Gastrocnemius medialis (tissue), 4 donors: ENCODE results near the gene SKIDA1. TPM values are rescaled to one million over a fixed set of nuclear protein-coding genes. Genes with fewer than 3 reads are reported as not detected.

Source experiments
- ATAC-seq, 2 donors: fragments of 150-250 bp; one replicate each; pipeline ENCODE4 v1.9.1; 2016
- DNase-seq, 2 donors: peaks; one replicate each; pipeline ENCODE4 v3.0.0-alpha.2; 2019
- H3K27ac ChIP-seq, 4 donors: fragments of 200-600 bp; sonication (generic); 1 replicate in 1 of 4; 2 replicates in 3 of 4; pipeline ENCODE4 v1.5.1; 2016 to 2018; ENCODE audit warnings: mild to moderate bottlenecking in 2 of 4, moderate library complexity in 1 of 4
- H3K27me3 ChIP-seq, 3 donors: fragments of 200-600 bp; sonication (generic) in 2 of 3; 1 replicate in 1 of 3; 2 replicates in 2 of 3; pipeline versions ENCODE4 v1.5.1 to v1.6.0; 2016 to 2019; ENCODE audit warnings: mild to moderate bottlenecking in 1 of 3, moderate library complexity in 1 of 3
- H3K36me3 ChIP-seq, 2 donors: fragments of 200-600 bp; sonication (generic) in 1 of 2; one replicate each; pipeline ENCODE4 v1.5.1; 2017 to 2018
- H3K4me1 ChIP-seq, 2 donors: fragments of 200-600 bp; sonication (generic) in 1 of 2; one replicate each; pipeline ENCODE4 v1.5.1; 2016 to 2017; ENCODE audit warnings: mild to moderate bottlenecking in 2 of 2
- H3K4me3 ChIP-seq, 4 donors: fragments of 200-600 bp; sonication (generic) in 3 of 4; 1 replicate in 1 of 4; 2 replicates in 3 of 4; pipeline ENCODE4 v1.5.1; 2016 to 2019; ENCODE audit warnings: mild to moderate bottlenecking in 2 of 4
- H3K9me3 ChIP-seq, 3 donors: fragments of 200-600 bp; sonication (generic) in 2 of 3; 1 replicate in 1 of 3; 2 replicates in 2 of 3; pipeline ENCODE4 v1.5.1; 2016 to 2019
- CTCF ChIP-seq, 5 experiments: fragments of 450-650 bp in 3 of 5; fragments of 200-600 bp in 2 of 5; sonication (generic) in 2 of 5; IDR thresholded peaks in 4 of 5; conservative IDR thresholded peaks in 1 of 5; 1 replicate in 4 of 5; 2 replicates in 1 of 5; pipeline ENCODE4 v1.5.1; 2016 to 2019; ENCODE audit warnings: antibody characterized with exemption in 5 of 5, mild to moderate bottlenecking in 3 of 5, moderate library complexity in 3 of 5
- POLR2A ChIP-seq, 2 donors: fragments of 450-650 bp; IDR thresholded peaks; one replicate each; pipeline ENCODE4 v1.6.1; 2017; ENCODE audit warnings: antibody characterized with exemption in 2 of 2, mild to moderate bottlenecking in 2 of 2, moderate library complexity in 2 of 2
- in situ Hi-C, 4 donors: fragments of 200-750 bp; cut with MboI; loops; one replicate each; pipeline versions ENCODE4 v1.15.0 to v1.8.0; 2017; ENCODE audit warnings: low sequenced_read_pairs in 4 of 4
- intact Hi-C: fragments of 100-400 bp; cut with DNase I; formaldehyde crosslinking; loops from one replicate; pipeline ENCODE4 v1.15.1; 2023; ENCODE audit warnings: low total_unique reads
- total RNA-seq, 4 donors: library from RNA; depleted of rRNA; stranded (reverse); fragments of >200 nt; gene quantifications; one replicate each; pipeline versions ENCODE4 v1.1.0 to v1.2.3, GENCODE V29; 2016

Gene SKIDA1
- total RNA-seq, 4 donors from 2014 or later, result 0.09 TPM; not detected in 3

GRCh38 chr10:21473541-21473940 lies 51.9 kb downstream of the SKIDA1 start:
- TF ChIP-seq POLR2A (IDR thresholded peaks at IDR 0.05), result no peak
- no peak for TF ChIP-seq CTCF (IDR thresholded peaks at IDR 0.05 in 4 of 5, conservative IDR thresholded peaks at IDR 0.05 in 1 of 5)
- Histone ChIP-seq H3K4me1 (no peaks in the 10 kb centered on the region), H3K9me3 (no peaks in the 10 kb centered on the region), H3K27ac (no peak overlapping the region), H3K27me3 (no peaks in the 10 kb centered on the region), H3K36me3 (no peaks in the 10 kb centered on the region), H3K4me3 (no peak overlapping the region)
- ATAC-seq (no peak), DNase-seq (no peak)
- intact Hi-C loops (no loop called here), in situ Hi-C loops (no loop called here)

GRCh38 chr10:21473135-21473534 lies 52.3 kb downstream of the SKIDA1 start:
- no peaks in the 10 kb centered on the region for H3K36me3 ChIP-seq
- intact Hi-C loops, result no loop called here
- in situ Hi-C loops, result no loop called here
- no peak overlapping the region for H3K27ac ChIP-seq
- DNase-seq, result no peak
- ATAC-seq, result no peak
- H3K27me3 ChIP-seq, result no peaks in the 10 kb centered on the region
- no peak for TF ChIP-seq POLR2A (IDR thresholded peaks at IDR 0.05)
- TF ChIP-seq CTCF (IDR thresholded peaks at IDR 0.05 in 4 of 5, conservative IDR thresholded peaks at IDR 0.05 in 1 of 5), result no peak
- H3K9me3 ChIP-seq, result no peaks in the 10 kb centered on the region
- no peak overlapping the region for H3K4me3 ChIP-seq
- H3K4me1 ChIP-seq, result no peaks in the 10 kb centered on the region

- no peak overlapping the region for H3K27ac ChIP-seq
- no peaks in the 10 kb centered on the region for H3K27me3 ChIP-seq
- TF ChIP-seq CTCF (IDR thresholded peaks at IDR 0.05 in 4 of 5, conservative IDR thresholded peaks at IDR 0.05 in 1 of 5), result no peak
- TF ChIP-seq POLR2A (IDR thresholded peaks at IDR 0.05), result no peak
- DNase-seq (no peak), ATAC-seq (no peak)
- in situ Hi-C loops (no loop called here), intact Hi-C loops (no loop called here)
- H3K36me3 ChIP-seq, result no peaks in the 10 kb centered on the region
- no peaks in the 10 kb centered on the region for H3K9me3 ChIP-seq
- no peak overlapping the region for H3K4me3 ChIP-seq
- H3K4me1 ChIP-seq, result no peaks in the 10 kb centered on the region
These were observed 57.4 kb downstream of the SKIDA1 start for GRCh38 chr10:21468086-21468485.

GRCh38 chr10:21467633-21468032 lies 57.8 kb downstream of the SKIDA1 start:
- ATAC-seq, result no peak
- in situ Hi-C loops, result no loop called here
- H3K9me3 ChIP-seq, result no peaks in the 10 kb centered on the region
- H3K27me3 ChIP-seq, result no peaks in the 10 kb centered on the region
- H3K4me1 ChIP-seq, result no peaks in the 10 kb centered on the region
- no peak overlapping the region for H3K27ac ChIP-seq
- TF ChIP-seq POLR2A (IDR thresholded peaks at IDR 0.05) (no peak), CTCF (IDR thresholded peaks at IDR 0.05 in 4 of 5, conservative IDR thresholded peaks at IDR 0.05 in 1 of 5) (no peak)
- no peaks in the 10 kb centered on the region for H3K36me3 ChIP-seq
- no peak overlapping the region for H3K4me3 ChIP-seq
- intact Hi-C loops, result no loop called here
- no peak for DNase-seq

- ATAC-seq (no peak), DNase-seq (no peak)
- Histone ChIP-seq H3K27me3 (no peaks in the 10 kb centered on the region), H3K36me3 (no peaks in the 10 kb centered on the region), H3K9me3 (no peaks in the 10 kb centered on the region), H3K27ac (no peak overlapping the region), H3K4me3 (no peak overlapping the region), H3K4me1 (no peaks in the 10 kb centered on the region)
- in situ Hi-C loops, result no loop called here
- intact Hi-C loops, result no loop called here
- TF ChIP-seq CTCF (IDR thresholded peaks at IDR 0.05 in 4 of 5, conservative IDR thresholded peaks at IDR 0.05 in 1 of 5) (no peak), POLR2A (IDR thresholded peaks at IDR 0.05) (no peak)
These were observed 61.3 kb downstream of the SKIDA1 start for GRCh38 chr10:21464134-21464533.
